H9 (cell line): ENCODE results near the gene NEDD4. TPM values are rescaled to one million over a fixed set of nuclear protein-coding genes. Genes with fewer than 3 reads are reported as not detected.
A peak's percentile ranks its signal among the peaks of the same experiment; 100 is the strongest.

Experiments
- DNase-seq: peaks from one replicate; pipeline ENCODE4 v3.0.0-alpha.2; 2017
- H2AFZ ChIP-seq: one replicate; pipeline ENCODE4 v1.6.1; 2013; ENCODE audit warnings: mild to moderate bottlenecking, low read length, control low read depth, moderate library complexity
- H2AK5ac ChIP-seq: 2 replicates; pipeline ENCODE4 v1.6.1; 2013; ENCODE audit warnings: low read length, control low read depth, mixed read lengths; ENCODE audit not compliant: insufficient read length
- H2BK120ac ChIP-seq: one replicate; pipeline ENCODE4 v1.6.1; 2013; ENCODE audit warnings: low read depth, mild to moderate bottlenecking, low read length, control low read depth, inconsistent platforms; ENCODE audit not compliant: poor library complexity, severe bottlenecking
- H2BK12ac ChIP-seq: 2 replicates; pipeline ENCODE4 v1.6.1; 2013; ENCODE audit warnings: low read length, control low read depth, mixed read lengths, low read depth; ENCODE audit not compliant: insufficient read length
- H2BK15ac ChIP-seq: 2 replicates; pipeline ENCODE4 v1.6.1; 2013; ENCODE audit warnings: low read depth, low read length, control low read depth
- H2BK20ac ChIP-seq: one replicate; pipeline ENCODE4 v1.6.1; 2013; ENCODE audit warnings: low read depth, mild to moderate bottlenecking, low read length, control low read depth, inconsistent platforms; ENCODE audit not compliant: poor library complexity, severe bottlenecking
- H2BK5ac ChIP-seq: 2 replicates; pipeline ENCODE4 v1.6.1; 2013; ENCODE audit warnings: low read length, control low read depth, mixed read lengths; ENCODE audit not compliant: insufficient read length
- H3K14ac ChIP-seq: 2 replicates; pipeline ENCODE4 v1.6.1; 2013; ENCODE audit warnings: low read length, control low read depth; ENCODE audit not compliant: insufficient read depth
- H3K18ac ChIP-seq: 2 replicates; pipeline ENCODE4 v1.6.1; 2013; ENCODE audit warnings: low read depth, mild to moderate bottlenecking, mixed read lengths, low read length, control low read depth; ENCODE audit not compliant: insufficient read length
- H3K23ac ChIP-seq: 2 replicates; pipeline ENCODE4 v1.6.1; 2013; ENCODE audit warnings: low read length, control low read depth, mixed read lengths, low read depth; ENCODE audit not compliant: insufficient read length
- H3K23me2 ChIP-seq: 2 replicates; pipeline ENCODE4 v1.6.1; 2013; ENCODE audit warnings: low read depth, mild to moderate bottlenecking, mixed read lengths, low read length, control low read depth; ENCODE audit not compliant: insufficient read length, poor library complexity, severe bottlenecking
- H3K27ac ChIP-seq: 2 replicates; pipeline ENCODE4 v1.5.1; 2013; ENCODE audit warnings: low read length, control low read depth, mixed read lengths, low read depth; ENCODE audit not compliant: insufficient read length
- H3K27me3 ChIP-seq: 2 replicates; pipeline ENCODE4 v1.6.1; 2013; ENCODE audit warnings: low read length, control low read depth, inconsistent platforms; ENCODE audit not compliant: insufficient read depth
- H3K4ac ChIP-seq: 2 replicates; pipeline ENCODE4 v1.6.1; 2013; ENCODE audit warnings: low read depth, mild to moderate bottlenecking, control low read depth, inconsistent platforms, low read length, moderate library complexity
- H3K4me1 ChIP-seq: 2 replicates; pipeline ENCODE4 v1.6.1; 2013; ENCODE audit warnings: low read length, control low read depth, inconsistent platforms; ENCODE audit not compliant: insufficient read depth
- H3K4me2 ChIP-seq: 2 replicates; pipeline ENCODE4 v1.6.1; 2013; ENCODE audit warnings: low read length, control low read depth, mixed read lengths; ENCODE audit not compliant: insufficient read length, insufficient read depth
- H3K56ac ChIP-seq: 2 replicates; pipeline ENCODE4 v1.6.1; 2013; ENCODE audit warnings: low read depth, mild to moderate bottlenecking, mixed read lengths, low read length, control low read depth; ENCODE audit not compliant: insufficient read length
- H3K79me1 ChIP-seq: 2 replicates; pipeline ENCODE4 v1.6.1; 2013; ENCODE audit warnings: low read depth, mild to moderate bottlenecking, moderate library complexity, low read length, control low read depth, inconsistent platforms; ENCODE audit not compliant: insufficient read depth, poor library complexity, severe bottlenecking
- H3K79me2 ChIP-seq: 2 replicates; pipeline ENCODE4 v1.6.1; 2013; ENCODE audit warnings: low read length, control low read depth, inconsistent platforms; ENCODE audit not compliant: insufficient read depth
- H3K9ac ChIP-seq: 2 replicates; pipeline ENCODE4 v1.6.1; 2013; ENCODE audit warnings: low read length, control low read depth, mixed read lengths; ENCODE audit not compliant: insufficient read length; ENCODE audit errors: extremely low read depth
- H3K9me3 ChIP-seq: one replicate; pipeline ENCODE4 v1.6.1; 2013; ENCODE audit warnings: low read depth, low read length, inconsistent platforms; ENCODE audit not compliant: control insufficient read depth
- H3T11ph ChIP-seq: one replicate; pipeline ENCODE4 v1.6.1; 2013; ENCODE audit warnings: mild to moderate bottlenecking, low read length, control low read depth, inconsistent platforms
- H4K20me1 ChIP-seq: one replicate; pipeline ENCODE4 v1.6.1; 2013; ENCODE audit not compliant: control insufficient read depth, insufficient read length, insufficient read depth
- H4K5ac ChIP-seq: 2 replicates; pipeline ENCODE4 v1.6.1; 2013; ENCODE audit warnings: low read depth, mild to moderate bottlenecking, mixed read lengths, low read length, control low read depth; ENCODE audit not compliant: insufficient read length
- H4K8ac ChIP-seq: replicated peaks from 2 replicates; pipeline ENCODE4 v1.6.1; 2013; ENCODE audit warnings: low read length, control low read depth, mixed read lengths, low read depth; ENCODE audit not compliant: insufficient read length
- H4K91ac ChIP-seq: 2 replicates; pipeline ENCODE4 v1.6.1; 2013; ENCODE audit warnings: low read depth, mild to moderate bottlenecking, moderate library complexity, mixed read lengths, low read length, control low read depth; ENCODE audit not compliant: insufficient read length
- H3K27ac Mint-ChIP-seq, 3 experiments: 2 replicates in 2 of 3; 3 replicates in 1 of 3; pipeline ENCODE4 v1.8.0; 2020 to 2021; ENCODE audit warnings: mixed read lengths in 3 of 3, mild to moderate bottlenecking in 1 of 3, moderate library complexity in 1 of 3
- H3K27me3 Mint-ChIP-seq: 2 replicates; pipeline ENCODE4 v1.8.0; 2021; ENCODE audit warnings: low read depth, mild to moderate bottlenecking, moderate library complexity, mixed read lengths
- H3K36me3 Mint-ChIP-seq, 3 experiments: 2 replicates in 2 of 3; 3 replicates in 1 of 3; pipeline ENCODE4 v1.8.0; 2020 to 2021; ENCODE audit warnings: low read depth in 3 of 3, mixed read lengths in 3 of 3; ENCODE audit not compliant: insufficient read depth in 1 of 3
- H3K4me1 Mint-ChIP-seq, 2 experiments: 2 replicates each; pipeline ENCODE4 v1.8.0; 2020; ENCODE audit warnings: mixed read lengths in 2 of 2
- H3K4me3 Mint-ChIP-seq, 2 experiments: 2 replicates in 1 of 2; 3 replicates in 1 of 2; pipeline ENCODE4 v1.8.0; 2020 to 2021; ENCODE audit warnings: mild to moderate bottlenecking in 2 of 2, mixed read lengths in 2 of 2, moderate library complexity in 1 of 2
- H3K9me3 Mint-ChIP-seq, 2 experiments: 2 replicates in 1 of 2; 3 replicates in 1 of 2; pipeline ENCODE4 v1.8.0; 2020; ENCODE audit warnings: mild to moderate bottlenecking in 2 of 2, mixed read lengths in 2 of 2, moderate library complexity in 1 of 2
- CTCF ChIP-seq: fragments of 200-600 bp; sonication (generic); conservative IDR thresholded peaks from 3 replicates; pipeline ENCODE4 v1.8.0; 2021; ENCODE audit warnings: antibody characterized with exemption, mild to moderate bottlenecking
- WGBS: extraction: QIAGEN DNeasy Blood & Tissue Kit; methylation state at CpG from one replicate; pipeline ENCODE4 v1.1.7; 2013; ENCODE audit warnings: missing lambda C conversion rate, low lambda C conversion rate, mixed read lengths; ENCODE audit not compliant: insufficient read length; ENCODE audit errors: extremely low coverage; 5-methylcytosine and 5-hydroxymethylcytosine counted together
- total RNA-seq: library from RNA; stranded (reverse); gene quantifications from 2 replicates; pipeline ENCODE4 v1.2.1, GENCODE V29; 2021

The NEDD4 gene
- total RNA-seq, 1 experiment from 2014 or later, result 9.6 TPM

- H3K4ac ChIP-seq, result no peak overlapping the region
- no CpG with 5 or more reads among the region's 4 CpGs for WGBS
- H2BK15ac ChIP-seq, result no peak overlapping the region
- H3K18ac ChIP-seq, result no peak overlapping the region
- H3K27ac Mint-ChIP-seq, result peak overlapping the region in 1 of 3 experiments; percentile 14; a peak in 2 of 7 replicates
- H2BK20ac ChIP-seq, result no peak overlapping the region
- H3K9me3 ChIP-seq, result no peaks in the 10 kb centered on the region
- H4K20me1 ChIP-seq, result no peaks in the 10 kb centered on the region
- peaks cover 0 to 9% (median 6%) of the 10 kb centered on the region in 3 experiments; a peak in 3 of 7 replicates for H3K36me3 Mint-ChIP-seq
- no peaks in the 10 kb centered on the region for H3K79me2 ChIP-seq
- no peak overlapping the region for H4K8ac ChIP-seq
- no peak overlapping the region for H2BK5ac ChIP-seq
- no peaks in the 10 kb centered on the region for H3K27me3 Mint-ChIP-seq
- H3K14ac ChIP-seq, result no peak overlapping the region
- H3K4me2 ChIP-seq, result no peak overlapping the region
- no peak overlapping the region for H4K91ac ChIP-seq
- no peak overlapping the region for H4K5ac ChIP-seq
- DNase-seq, result no peak
- no peaks in the 10 kb centered on the region for H3K4me1 ChIP-seq
- peaks cover 0 to 4% of the 10 kb centered on the region in 2 experiments; a peak in 2 of 4 replicates for H3K4me1 Mint-ChIP-seq
- H3K23ac ChIP-seq, result no peak overlapping the region
- TF ChIP-seq CTCF, result no peak
- H3K56ac ChIP-seq, result no peak overlapping the region
- H3K9ac ChIP-seq, result no peak overlapping the region
- no peak overlapping the region for H3K27ac ChIP-seq
- H3K9me3 Mint-ChIP-seq, result peaks cover 5% of the 10 kb centered on the region in 2 experiments; a peak in 3 of 5 replicates
- H3K27me3 ChIP-seq, result no peaks in the 10 kb centered on the region
- H2BK12ac ChIP-seq, result no peak overlapping the region
- H3K4me3 Mint-ChIP-seq, result no peak overlapping the region
- H3T11ph ChIP-seq, result no peak overlapping the region
- H3K23me2 ChIP-seq, result no peaks in the 10 kb centered on the region
- H2AFZ ChIP-seq, result no peak overlapping the region
- no peak overlapping the region for H2BK120ac ChIP-seq
- no peak overlapping the region for H2AK5ac ChIP-seq
- H3K79me1 ChIP-seq, result no peaks in the 10 kb centered on the region
These were observed 33.5 kb downstream of the NEDD4 start for GRCh38 chr15:55959744-55960447.
